Left ventricle myocardium inferior (tissue), 1 donor: ENCODE measurements around the gene SEZ6L. TPM values are rescaled to one million over a fixed set of nuclear protein-coding genes. Genes with fewer than 3 reads are reported as not detected.

Experiments
- DNase-seq: peaks from one replicate; pipeline ENCODE4 v3.0.0-alpha.2; 2020
- H3K27ac ChIP-seq: fragments of 200-600 bp; replicated peaks from 2 replicates; pipeline ENCODE4 v1.8.0; 2021
- H3K27me3 ChIP-seq: fragments of 200-600 bp; 2 replicates; pipeline ENCODE4 v1.8.0; 2021; ENCODE audit warnings: low read depth
- H3K36me3 ChIP-seq: fragments of 200-600 bp; 2 replicates; pipeline ENCODE4 v1.8.0; 2021
- H3K4me1 ChIP-seq: fragments of 200-600 bp; 2 replicates; pipeline ENCODE4 v1.8.0; 2021
- H3K4me3 ChIP-seq: fragments of 200-600 bp; 2 replicates; pipeline ENCODE4 v1.8.0; 2021; ENCODE audit warnings: mild to moderate bottlenecking, moderate library complexity
- H3K9me3 ChIP-seq: fragments of 200-600 bp; replicated peaks from 2 replicates; pipeline ENCODE4 v1.8.0; 2021
- intact Hi-C: fragments of 100-400 bp; cut with micrococcal nuclease; formaldehyde crosslinking; loops from one replicate; pipeline ENCODE4 v1.11.0; 2022
- total RNA-seq: library from RNA; stranded (reverse); fragmentation: NEBNext Ultra II Directional; extraction: Animal tissue kit (Norgen Biotek cat#: 25700); gene quantifications from one replicate; pipeline ENCODE4 v1.2.1, GENCODE V29; 2021
- TF ChIP-seq, protein P1 (sequence below): fragments of 200-600 bp; IDR thresholded peaks from 2 replicates; pipeline ENCODE4 v1.8.0; 2021; ENCODE audit warnings: antibody characterized with exemption, mild to moderate bottlenecking, borderline replicate concordance
- donor health status: DM: no; HTN: yes; CAD: no; lungs with severe emphysema.

The SEZ6L gene
- total RNA-seq, 1 donor from 2014 or later: 0.16 TPM

DNA sequence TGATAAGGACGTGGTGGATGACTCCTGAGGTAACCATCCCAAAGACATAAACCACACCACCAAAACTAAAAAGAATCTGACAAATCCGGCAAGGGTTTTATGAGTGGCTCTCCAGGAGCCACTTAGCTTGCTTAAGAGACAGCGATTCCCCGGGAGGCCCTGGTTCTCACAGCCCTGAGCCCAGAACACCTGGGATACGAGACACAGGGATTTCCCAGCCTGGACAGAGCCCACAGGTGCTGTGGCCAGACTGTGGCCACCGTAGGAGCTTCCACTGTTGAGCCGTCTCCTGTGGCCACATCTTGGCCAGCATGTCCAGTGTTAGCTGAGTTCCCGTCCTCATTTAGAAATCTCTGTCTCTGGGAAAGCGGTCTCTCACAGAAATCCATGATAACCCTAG, 188.6 kb downstream of the SEZ6L start:
- Histone ChIP-seq H3K27ac (no peak overlapping the region), H3K27me3 (peaks cover 87% of the 10 kb centered on the region), H3K36me3 (no peaks in the 10 kb centered on the region), H3K4me1 (peaks cover 8% of the 10 kb centered on the region), H3K9me3 (no peaks in the 10 kb centered on the region), H3K4me3 (no peak overlapping the region)
- TF ChIP-seq, protein P1, sequence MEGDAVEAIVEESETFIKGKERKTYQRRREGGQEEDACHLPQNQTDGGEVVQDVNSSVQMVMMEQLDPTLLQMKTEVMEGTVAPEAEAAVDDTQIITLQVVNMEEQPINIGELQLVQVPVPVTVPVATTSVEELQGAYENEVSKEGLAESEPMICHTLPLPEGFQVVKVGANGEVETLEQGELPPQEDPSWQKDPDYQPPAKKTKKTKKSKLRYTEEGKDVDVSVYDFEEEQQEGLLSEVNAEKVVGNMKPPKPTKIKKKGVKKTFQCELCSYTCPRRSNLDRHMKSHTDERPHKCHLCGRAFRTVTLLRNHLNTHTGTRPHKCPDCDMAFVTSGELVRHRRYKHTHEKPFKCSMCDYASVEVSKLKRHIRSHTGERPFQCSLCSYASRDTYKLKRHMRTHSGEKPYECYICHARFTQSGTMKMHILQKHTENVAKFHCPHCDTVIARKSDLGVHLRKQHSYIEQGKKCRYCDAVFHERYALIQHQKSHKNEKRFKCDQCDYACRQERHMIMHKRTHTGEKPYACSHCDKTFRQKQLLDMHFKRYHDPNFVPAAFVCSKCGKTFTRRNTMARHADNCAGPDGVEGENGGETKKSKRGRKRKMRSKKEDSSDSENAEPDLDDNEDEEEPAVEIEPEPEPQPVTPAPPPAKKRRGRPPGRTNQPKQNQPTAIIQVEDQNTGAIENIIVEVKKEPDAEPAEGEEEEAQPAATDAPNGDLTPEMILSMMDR: no peak
- no peak for DNase-seq
- intact Hi-C loops: no loop called here

DNA sequence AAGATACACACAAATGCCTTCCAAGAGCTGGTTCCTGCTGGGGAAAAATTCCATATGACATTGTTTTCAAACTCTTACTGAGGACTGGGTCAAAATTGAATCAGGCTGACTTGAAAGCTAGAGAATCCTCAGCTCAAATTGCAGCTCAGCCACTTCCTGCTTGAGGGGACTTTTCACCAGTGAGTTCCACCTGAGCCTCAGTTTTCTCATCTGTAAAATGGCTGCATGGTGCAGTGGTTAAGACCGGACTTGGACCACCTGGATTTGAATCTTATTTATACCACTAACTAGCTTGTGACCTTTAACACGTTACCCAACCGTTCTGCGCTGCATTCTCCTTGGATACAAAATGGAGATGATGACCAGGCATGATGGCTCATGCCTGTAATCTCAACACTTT, 189.9 kb downstream of the SEZ6L start:
- no peaks in the 10 kb centered on the region for H3K9me3 ChIP-seq
- H3K27ac ChIP-seq: no peak overlapping the region
- H3K36me3 ChIP-seq: no peaks in the 10 kb centered on the region
- peaks cover 8% of the 10 kb centered on the region for H3K4me1 ChIP-seq
- TF ChIP-seq, protein P1: no peak
- no peak for DNase-seq
- peaks cover 80% of the 10 kb centered on the region for H3K27me3 ChIP-seq
- intact Hi-C loops: no loop called here
- H3K4me3 ChIP-seq: no peak overlapping the region

DNA sequence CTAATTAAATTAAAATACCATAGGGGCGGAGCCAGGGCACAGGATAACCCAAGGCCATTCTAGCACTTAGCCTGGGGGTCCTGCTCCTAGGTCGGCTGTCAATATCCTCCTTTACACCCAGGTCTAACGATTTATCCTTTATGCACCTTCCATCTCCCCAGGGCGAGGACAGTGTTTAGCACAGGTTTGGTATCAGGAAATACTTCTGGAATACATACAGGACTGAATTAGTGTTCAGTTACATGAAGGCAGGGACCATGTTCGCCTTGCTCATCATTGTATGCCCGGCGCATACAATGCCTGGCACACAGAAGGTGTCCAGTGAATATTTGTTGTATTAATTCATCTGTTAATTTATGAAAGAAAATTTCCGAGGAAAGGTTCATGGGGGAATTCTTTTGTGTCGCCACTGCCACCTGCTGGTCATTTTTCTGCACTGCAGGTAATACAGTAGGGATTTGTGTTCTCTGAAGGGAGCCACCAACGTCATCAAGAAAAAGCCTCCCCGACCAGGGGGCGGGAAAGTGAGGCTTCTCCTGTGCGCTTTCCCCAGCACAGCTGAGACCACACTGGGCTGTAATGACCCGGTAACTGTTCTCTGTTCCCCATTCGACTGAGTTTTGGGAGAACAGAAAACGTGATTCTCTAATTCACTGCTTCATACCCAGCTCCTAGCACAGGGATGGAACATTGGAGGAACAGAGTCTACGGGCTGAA, 191.1 kb downstream of the SEZ6L start:
- DNase-seq: peak; percentile 34
- no peaks in the 10 kb centered on the region for H3K36me3 ChIP-seq
- peaks cover 8% of the 10 kb centered on the region for H3K4me1 ChIP-seq
- intact Hi-C loops: loop anchor here (10.0 kb wide), 1 partner anchor 104 kb away; no protein-coding TSS in a partner anchor
- H3K4me3 ChIP-seq: peak overlapping the region; percentile 32
- peaks cover 68% of the 10 kb centered on the region for H3K27me3 ChIP-seq
- no peaks in the 10 kb centered on the region for H3K9me3 ChIP-seq
- TF ChIP-seq, protein P1: peak; percentile 96
- H3K27ac ChIP-seq: no peak overlapping the region

DNA sequence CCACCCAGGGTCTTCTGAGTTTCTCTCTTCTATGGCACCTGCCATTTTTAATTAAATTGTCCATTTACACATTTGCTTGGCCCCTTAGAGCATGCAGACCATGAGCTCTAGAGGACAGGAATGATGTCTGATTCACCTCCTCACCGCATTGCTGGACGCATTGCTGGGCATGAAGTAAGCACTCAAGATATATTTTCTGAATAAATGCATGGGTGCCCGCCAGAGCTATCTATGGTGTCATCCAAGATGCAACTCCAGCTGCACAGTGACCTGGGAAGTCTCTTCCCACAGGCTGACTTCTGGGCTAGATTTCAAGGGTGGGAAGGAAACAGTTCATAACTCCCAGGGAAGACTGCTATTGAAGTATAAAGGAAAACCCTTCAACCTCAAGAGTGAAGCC, 193.2 kb downstream of the SEZ6L start:
- intact Hi-C loops: loop anchor here (10.0 kb wide), 1 partner anchor 102 kb away; no protein-coding TSS in a partner anchor
- H3K27ac ChIP-seq: no peak overlapping the region
- no peak for DNase-seq

DNA sequence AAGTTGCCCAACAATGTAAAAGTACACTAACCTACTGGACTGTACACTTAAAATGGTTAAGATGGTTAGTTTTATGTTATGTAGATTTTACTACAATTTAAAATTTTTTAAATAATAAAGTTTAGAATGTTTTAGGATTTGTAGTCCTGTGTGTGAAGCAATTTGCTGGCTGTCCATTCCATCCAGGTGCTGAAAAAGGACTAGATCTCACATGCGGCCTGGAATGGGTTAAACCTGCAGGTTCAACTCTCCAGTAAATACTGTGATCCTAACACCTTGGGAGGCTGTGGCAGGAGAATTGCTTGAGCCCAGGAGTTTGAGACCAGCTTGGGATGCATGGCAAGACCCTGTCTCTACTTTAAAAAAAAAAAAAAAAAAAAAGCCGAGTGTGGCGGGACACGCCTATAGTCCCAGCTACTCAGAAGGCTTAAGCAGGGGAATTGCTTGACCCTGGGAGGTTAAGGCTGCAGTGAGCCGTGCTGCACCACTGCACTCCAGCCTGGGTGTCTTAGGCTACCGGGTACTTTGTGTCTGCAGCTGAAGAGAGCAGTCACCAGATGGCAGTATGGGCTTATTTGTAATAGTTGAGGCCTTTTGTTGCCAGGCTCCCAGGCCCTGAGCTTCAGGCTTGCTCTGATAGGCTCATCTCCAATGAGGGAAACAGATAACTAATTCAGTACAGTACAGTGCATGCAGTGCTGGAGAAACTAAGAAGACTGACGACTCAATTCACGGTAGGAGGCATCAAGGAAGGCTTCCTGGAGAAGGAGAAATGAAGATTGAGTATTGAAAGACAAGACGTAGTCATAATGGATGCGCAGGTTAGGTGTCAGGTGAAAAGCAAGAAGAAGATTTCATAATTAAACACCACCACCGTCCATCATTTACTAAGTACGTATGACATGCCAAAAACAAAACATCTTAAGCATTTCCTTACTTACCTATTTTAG, 195.1 kb downstream of the SEZ6L start:
- peak; percentile 26 for DNase-seq
- Histone ChIP-seq H3K4me3 (no peak overlapping the region), H3K27ac (no peak overlapping the region), H3K36me3 (no peaks in the 10 kb centered on the region), H3K27me3 (peaks cover 60% of the 10 kb centered on the region), H3K9me3 (no peaks in the 10 kb centered on the region), H3K4me1 (peaks cover 8% of the 10 kb centered on the region)
- TF ChIP-seq, protein P1: peak; percentile 71
- intact Hi-C loops: loop anchor here (10.0 kb wide), 1 partner anchor 100 kb away; no protein-coding TSS in a partner anchor

More for the DNA sequence above, 193.2 kb downstream of the SEZ6L start:
- no peaks in the 10 kb centered on the region for H3K9me3 ChIP-seq
- peaks cover 8% of the 10 kb centered on the region for H3K4me1 ChIP-seq
- TF ChIP-seq, protein P1: no peak
- H3K36me3 ChIP-seq: no peaks in the 10 kb centered on the region
- H3K4me3 ChIP-seq: no peak overlapping the region
- peaks cover 59% of the 10 kb centered on the region for H3K27me3 ChIP-seq
